H1 (cell line): ENCODE measurements around the gene ZHX3. TPM values are rescaled to one million over a fixed set of nuclear protein-coding genes. Genes with fewer than 3 reads are reported as not detected.
A peak's percentile ranks its signal among the peaks of the same experiment; 100 is the strongest.

Source experiments
- CTCF ChIA-PET: fragments of 300-600 bp; sonication (Branson Sonifier 250); formaldehyde crosslinking; loops from one replicate; lab custom pipeline; 2021; ENCODE audit not compliant: partially characterized antibody; lab: Charles Lee
- POLR2A ChIA-PET: fragments of 300-600 bp; sonication (Branson Sonifier 250); formaldehyde crosslinking; loops from one replicate; lab custom pipeline; 2021; ENCODE audit warnings: inconsistent platforms; ENCODE audit not compliant: partially characterized antibody; lab: Charles Lee
- DNase-seq, 2 experiments: peaks; one replicate each; pipeline versions ENCODE4 v3.0.0 to v3.0.0-alpha.2; 2010 to 2022; ENCODE audit warnings: low spot score in 2 of 2, low read depth in 1 of 2, mixed read lengths in 1 of 2
- FAIRE-seq: peaks from 2 replicates; lab custom pipeline; 2011; peaks lifted over from hg19 to GRCh38; lab: Jason Lieb, UNC
- H2AFZ ChIP-seq: 2 replicates; pipeline ENCODE4 v1.8.1; 2012; ENCODE audit warnings: low read length, inconsistent platforms
- H2AK5ac ChIP-seq: 2 replicates; pipeline ENCODE4 v1.6.1; 2013; ENCODE audit warnings: low read depth, low read length
- H2BK120ac ChIP-seq: replicated peaks from 2 replicates; pipeline ENCODE3; 2013; ENCODE audit warnings: low read depth, low read length, inconsistent platforms
- H2BK12ac ChIP-seq: 2 replicates; pipeline ENCODE4 v1.6.1; 2013; ENCODE audit warnings: low read depth, low read length
- H2BK15ac ChIP-seq: 2 replicates; pipeline ENCODE4 v1.6.1; 2013; ENCODE audit warnings: low read length
- H2BK20ac ChIP-seq: 2 replicates; pipeline ENCODE4 v1.6.1; 2013; ENCODE audit warnings: low read length
- H2BK5ac ChIP-seq: 2 replicates; pipeline ENCODE4 v1.6.1; 2013; ENCODE audit warnings: low read depth, low read length
- H3K14ac ChIP-seq: 2 replicates; pipeline ENCODE4 v1.6.1; 2013; ENCODE audit warnings: inconsistent platforms; ENCODE audit not compliant: insufficient read length
- H3K18ac ChIP-seq: 2 replicates; pipeline ENCODE4 v1.6.1; 2013; ENCODE audit warnings: low read length; ENCODE audit errors: extremely low read depth
- H3K23ac ChIP-seq: 2 replicates; pipeline ENCODE4 v1.6.1; 2013; ENCODE audit warnings: inconsistent platforms; ENCODE audit not compliant: insufficient read length
- H3K23me2 ChIP-seq: 2 replicates; pipeline ENCODE4 v1.6.1; 2013; ENCODE audit warnings: low read depth, low read length
- H3K27ac ChIP-seq: 2 replicates; pipeline ENCODE4 v1.6.1; 2011; ENCODE audit warnings: low read depth, low read length, inconsistent platforms
- H3K27me3 ChIP-seq, 4 experiments: replicated peaks in 1 of 4; 1 replicate in 1 of 4; 2 replicates in 3 of 4; pipeline versions ENCODE4 v1.6.1 to v1.8.1; 2011 to 2013; ENCODE audit warnings: low read length in 3 of 4, mild to moderate bottlenecking in 3 of 4, inconsistent platforms in 2 of 4, mixed read lengths in 2 of 4, moderate library complexity in 1 of 4; ENCODE audit not compliant: control insufficient read depth in 3 of 4, insufficient read depth in 3 of 4; ENCODE audit errors: extremely low read depth in 1 of 4
- H3K36me3 ChIP-seq, 4 experiments: 2 replicates each; pipeline versions ENCODE4 v1.6.1 to v1.8.1; 2011 to 2013; ENCODE audit warnings: mild to moderate bottlenecking in 4 of 4, low read length in 3 of 4, moderate library complexity in 2 of 4, control low read depth in 1 of 4, inconsistent platforms in 1 of 4; ENCODE audit not compliant: insufficient read depth in 4 of 4, control insufficient read depth in 2 of 4
- H3K4ac ChIP-seq: replicated peaks from 2 replicates; pipeline ENCODE3; 2013; ENCODE audit warnings: low read length, low read depth, mixed read lengths, inconsistent platforms; ENCODE audit not compliant: insufficient read length
- H3K4me1 ChIP-seq, 4 experiments: replicated peaks in 1 of 4; 1 replicate in 1 of 4; 2 replicates in 3 of 4; pipeline versions ENCODE4 v1.6.1 to v1.8.1; 2011 to 2013; ENCODE audit warnings: low read length in 3 of 4, inconsistent platforms in 2 of 4, mixed read lengths in 1 of 4; ENCODE audit not compliant: insufficient read depth in 4 of 4, control insufficient read depth in 3 of 4
- H3K4me2 ChIP-seq, 2 experiments: 2 replicates each; pipeline versions ENCODE4 v1.6.1 to v1.8.1; 2011 to 2013; ENCODE audit warnings: low read depth in 2 of 2, low read length in 2 of 2, control low read depth in 1 of 2, inconsistent platforms in 1 of 2, mild to moderate bottlenecking in 1 of 2; ENCODE audit not compliant: insufficient read depth in 1 of 2
- H3K4me3 ChIP-seq, 4 experiments: fragments of 200-600, 300-600 bp in 1 of 4; sonication (generic), shearing (Covaris generic), sonication (Bioruptor Twin) in 1 of 4; 2 replicates each; pipeline versions ENCODE4 v1.5.1 to v1.8.1; 2011 to 2016; ENCODE audit warnings: low read length in 4 of 4, low read depth in 3 of 4, control low read depth in 2 of 4, inconsistent platforms in 2 of 4, mild to moderate bottlenecking in 2 of 4, mixed read lengths in 1 of 4, moderate library complexity in 1 of 4; ENCODE audit not compliant: insufficient read depth in 2 of 4; ENCODE audit errors: extremely low read depth in 1 of 4
- H3K56ac ChIP-seq: replicated peaks from 2 replicates; pipeline ENCODE3; 2013; ENCODE audit warnings: low read depth, mild to moderate bottlenecking, mixed read lengths, low read length, inconsistent platforms; ENCODE audit not compliant: insufficient read length
- H3K79me1 ChIP-seq: 2 replicates; pipeline ENCODE4 v1.6.1; 2013; ENCODE audit warnings: low read depth, low read length, control low read depth
- H3K79me2 ChIP-seq, 2 experiments: 2 replicates each; pipeline versions ENCODE4 v1.6.1 to v1.8.1; 2012 to 2013; ENCODE audit warnings: low read length in 2 of 2, mild to moderate bottlenecking in 2 of 2, inconsistent platforms in 1 of 2; ENCODE audit not compliant: insufficient read depth in 2 of 2, control insufficient read depth in 1 of 2
- H3K9ac ChIP-seq, 4 experiments: replicated peaks in 1 of 4; 1 replicate in 1 of 4; 2 replicates in 3 of 4; pipeline versions ENCODE4 v1.6.1 to v1.8.1; 2011 to 2013; ENCODE audit warnings: low read depth in 3 of 4, low read length in 3 of 4, control low read depth in 2 of 4, mild to moderate bottlenecking in 2 of 4, moderate library complexity in 2 of 4, inconsistent platforms in 1 of 4; ENCODE audit errors: extremely low read depth in 1 of 4
- H3K9me3 ChIP-seq, 2 experiments: 2 replicates each; pipeline versions ENCODE4 v1.6.1 to v1.8.1; 2012 to 2013; ENCODE audit warnings: mild to moderate bottlenecking in 2 of 2, moderate library complexity in 2 of 2, control low read depth in 1 of 2, inconsistent platforms in 1 of 2, low read depth in 1 of 2, low read length in 1 of 2, mixed read lengths in 1 of 2; ENCODE audit not compliant: insufficient read depth in 2 of 2
- H4K20me1 ChIP-seq, 2 experiments: replicated peaks in 1 of 2; 2 replicates each; pipeline versions ENCODE3 to v1.8.1; 2011 to 2013; ENCODE audit warnings: inconsistent platforms in 2 of 2, low read length in 2 of 2, mild to moderate bottlenecking in 1 of 2; ENCODE audit not compliant: insufficient read depth in 2 of 2, control insufficient read depth in 1 of 2
- H4K5ac ChIP-seq: 2 replicates; pipeline ENCODE4 v1.6.1; 2013; ENCODE audit warnings: low read length, low read depth, mixed read lengths, inconsistent platforms; ENCODE audit not compliant: insufficient read length
- H4K8ac ChIP-seq: 2 replicates; pipeline ENCODE4 v1.8.0; 2013; ENCODE audit warnings: mild to moderate bottlenecking, moderate library complexity, low read length, inconsistent platforms; ENCODE audit not compliant: insufficient read depth; ENCODE audit errors: extremely low read depth
- H4K91ac ChIP-seq: replicated peaks from 2 replicates; pipeline ENCODE3; 2013; ENCODE audit warnings: low read length, mixed read lengths, inconsistent platforms; ENCODE audit not compliant: insufficient read length
- POLR2AphosphoS5 ChIP-seq: IDR thresholded peaks from 2 replicates; pipeline ENCODE4 v1.6.1; 2011; ENCODE audit warnings: low read depth, low read length
- TBP ChIP-seq: IDR thresholded peaks from 2 replicates; pipeline ENCODE4 v1.6.1; 2011; ENCODE audit warnings: low read depth, low read length, improper control_type of control experiment
- WGBS, 2 experiments: shearing (Covaris generic) in 1 of 2; methylation state at CpG; one replicate each; pipeline versions ENCODE4 v1.1.6 to v1.1.7; 2013 to 2015; ENCODE audit warnings: low lambda C conversion rate in 2 of 2, mixed read lengths in 2 of 2, inconsistent platforms in 1 of 2, low coverage in 1 of 2, missing lambda C conversion rate in 1 of 2; ENCODE audit not compliant: insufficient replicate concordance in 2 of 2, insufficient coverage in 1 of 2, insufficient read length in 1 of 2; ENCODE audit errors: extremely low coverage in 1 of 2, missing lambda C conversion rate in 1 of 2; 5-methylcytosine and 5-hydroxymethylcytosine counted together
- polyA plus RNA-seq, 7 experiments: library from polyadenylated mRNA; depleted of rRNA in 3 of 7; stranded (reverse) in 5 of 7; unstranded in 2 of 7; fragments of >200 nt in 5 of 7; fragments of 200-250 nt in 2 of 7; gene quantifications; 1 replicate in 5 of 7; 2 replicates in 1 of 7; 4 replicates in 1 of 7; pipeline versions ENCODE4 v1.2.1 to v1.2.3, GENCODE V29; 2011 to 2013; ENCODE audit warnings: missing spikeins in 2 of 7, mixed read lengths in 2 of 7
- total RNA-seq: library from RNA; stranded (reverse); fragmentation: NEBNext Ultra II Directional; extraction: Animal tissue kit (Norgen Biotek cat#: 25700); gene quantifications from 2 replicates; pipeline ENCODE4 v1.2.1, GENCODE V29; 2021

ZHX3 gene
- total and polyA plus RNA-seq, 2 of the 8 experiments (the other 6 are each of a cell fraction or from before 2014, with no cell fraction given): 1.00 to 7.8 TPM

DNA sequence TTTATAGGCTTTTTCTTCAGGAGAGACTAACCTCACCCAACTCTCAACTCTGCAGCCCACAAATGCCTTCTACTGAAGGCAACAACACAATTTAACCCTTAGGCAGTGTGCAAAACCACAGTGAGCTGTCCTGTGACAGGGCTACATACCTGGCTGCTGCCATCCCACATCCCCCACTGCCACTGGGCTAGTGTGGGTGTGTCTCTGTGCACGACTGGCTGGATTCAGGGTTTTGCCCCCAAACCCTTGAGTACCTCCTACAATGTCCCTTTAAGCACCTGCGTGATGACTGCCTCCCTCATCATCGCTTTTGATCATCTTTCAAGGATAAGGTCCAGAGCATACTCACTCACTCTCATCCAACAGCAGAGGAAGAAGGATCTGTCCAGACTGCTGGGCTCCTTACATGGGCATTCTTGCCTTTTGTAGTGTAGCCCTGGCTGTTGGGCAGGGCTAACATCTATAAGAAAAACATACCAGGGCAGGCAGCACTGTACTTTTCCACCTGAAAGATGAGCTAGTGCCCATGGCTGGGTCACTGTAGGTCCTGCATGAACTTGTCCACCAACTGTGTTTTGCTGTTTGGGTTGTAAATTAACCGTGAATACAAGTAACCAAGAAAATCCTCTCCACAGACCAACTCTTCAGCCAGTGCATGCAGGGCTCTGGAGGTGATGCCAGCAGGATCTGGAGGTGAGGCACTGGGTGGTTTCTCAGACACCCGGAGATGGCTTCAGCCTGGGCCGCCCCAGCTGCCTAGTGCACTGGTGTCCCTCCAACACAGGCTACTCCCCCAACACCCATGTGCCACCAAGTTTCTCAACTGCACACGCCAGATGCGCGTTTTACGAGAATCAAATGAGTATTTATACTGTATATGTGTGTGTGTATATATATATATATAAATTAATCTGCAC is 135.0 kb downstream of the ZHX3 start:
- no peaks in the 10 kb centered on the region for H3K79me1 ChIP-seq
- H4K20me1 ChIP-seq: no peaks in the 10 kb centered on the region
- no peak overlapping the region for H4K8ac ChIP-seq
- H3K27ac ChIP-seq: no peak overlapping the region
- DNase-seq: peak in 1 of 2 experiments; percentile 32
- no peak overlapping the region for H4K5ac ChIP-seq
- no peak overlapping the region for H2BK5ac ChIP-seq
- H2BK120ac ChIP-seq: no peak overlapping the region
- H3K36me3 ChIP-seq: peaks cover 0 to 3% (median 0%) of the 10 kb centered on the region in 4 experiments; a peak in 2 of 8 replicates
- H3K4me1 ChIP-seq: peaks cover 0 to 4% (median 0%) of the 10 kb centered on the region in 4 experiments; a peak in 1 of 7 replicates
- H3K14ac ChIP-seq: no peak overlapping the region
- H3K9me3 ChIP-seq: no peaks in the 10 kb centered on the region
- POLR2A ChIA-PET: interaction anchor here (0.9 to 1.6 kb wide), 3 partner anchors 7 to 56 kb away, joined by 3 to 4 read pairs (median 3); no protein-coding TSS in a partner anchor
- no peak overlapping the region for H3K9ac ChIP-seq
- H3K27me3 ChIP-seq: no peaks in the 10 kb centered on the region
- no peak overlapping the region for H2BK20ac ChIP-seq
- H3K23me2 ChIP-seq: no peaks in the 10 kb centered on the region
- CTCF ChIA-PET: interaction anchor here (0.6 to 6.2 kb wide), 6 partner anchors 9 to 185 kb away, joined by 3 to 25 read pairs (median 4); partner anchors contain the start of gene LPIN3
- 96% methylated on average over 10 of the region's 10 CpGs; no CpG with 5 or more reads in 1 of the 2 experiments for WGBS, 2 experiments
- FAIRE-seq: no peak
- no peak overlapping the region for H3K23ac ChIP-seq
- no peak overlapping the region for H3K18ac ChIP-seq
- no peak overlapping the region for H3K4ac ChIP-seq
- H4K91ac ChIP-seq: no peak overlapping the region
- TF ChIP-seq POLR2AphosphoS5 (peak; percentile 19; the same call in 1 of the 2 replicates), TBP (no peak)
- TF ChIP-seq, all 59 proteins: peak for 1
- H2BK15ac ChIP-seq: no peak overlapping the region
- no peaks in the 10 kb centered on the region for H3K79me2 ChIP-seq
- no peak overlapping the region for H2AFZ ChIP-seq
- H3K4me2 ChIP-seq: no peak overlapping the region
- no peak overlapping the region for H3K4me3 ChIP-seq
- no peak overlapping the region for H2BK12ac ChIP-seq
- H3K56ac ChIP-seq: no peak overlapping the region
- no peak overlapping the region for H2AK5ac ChIP-seq
